AG20443 (cell line): ENCODE measurements around the gene HID1.
A peak's percentile ranks its signal among the peaks of the same experiment; 100 is the strongest.

Experiments used
- DNase-seq: peaks from one replicate; pipeline ENCODE4 v3.0.0; 2012; ENCODE audit warnings: low spot score, mixed read lengths

The HID1 gene

DNA sequence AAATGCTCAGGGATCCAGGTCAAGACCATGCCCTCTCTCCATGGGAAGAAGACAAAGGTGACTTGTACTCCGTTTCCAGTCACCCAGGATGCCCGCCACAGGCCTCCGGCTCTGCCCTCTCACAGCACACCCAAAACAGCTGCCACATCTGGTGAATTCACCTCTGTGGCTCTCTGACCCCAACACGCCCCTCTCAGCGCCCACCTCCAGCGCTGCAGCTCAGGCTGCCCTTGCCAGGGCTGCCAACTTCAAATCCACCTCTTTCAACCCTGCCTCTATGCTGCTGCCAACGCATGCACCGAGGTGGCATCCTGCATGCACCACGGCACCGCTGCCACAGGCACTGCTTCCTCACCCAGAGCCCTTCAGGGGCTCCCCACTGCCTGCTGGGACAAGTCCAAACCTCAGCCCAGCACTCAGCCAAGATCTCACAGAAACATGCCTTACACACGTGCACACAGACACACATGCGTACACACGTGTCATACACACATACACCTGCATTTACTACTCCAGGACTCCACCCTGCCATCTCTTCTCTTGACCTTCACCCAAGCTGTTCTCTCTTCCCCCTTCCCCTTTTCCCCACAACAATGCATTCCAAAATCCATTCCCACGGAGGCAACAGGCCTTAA is 7.5 kb downstream of the HID1 start:
- DNase-seq, result no peak

DNA sequence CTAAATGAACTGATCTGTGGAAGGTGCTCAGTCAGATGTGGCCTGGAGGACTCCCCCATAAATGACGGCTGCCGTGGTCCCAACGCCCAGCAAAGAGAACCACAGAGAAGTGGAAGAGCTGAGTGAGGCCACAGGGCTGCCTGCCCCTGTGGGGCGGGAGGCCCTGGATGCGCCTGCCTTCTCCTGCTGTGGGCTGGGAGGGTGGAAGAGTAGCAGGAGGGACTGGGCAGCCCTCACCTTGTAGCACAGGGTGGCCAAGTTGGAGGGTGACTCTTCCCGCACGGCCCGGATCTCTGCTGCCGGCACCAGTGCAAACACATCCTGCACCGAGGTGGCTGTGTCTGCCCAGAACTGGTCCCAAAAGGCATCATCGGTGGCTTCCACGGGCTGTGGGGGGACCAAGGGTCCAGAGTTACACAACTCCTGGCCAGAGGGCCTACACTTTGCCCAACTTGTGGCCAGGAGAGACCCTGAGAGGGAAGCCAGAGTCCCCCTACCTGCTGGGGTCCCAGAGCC is 8.3 kb downstream of the HID1 start:
- DNase-seq, result no peak

DNA sequence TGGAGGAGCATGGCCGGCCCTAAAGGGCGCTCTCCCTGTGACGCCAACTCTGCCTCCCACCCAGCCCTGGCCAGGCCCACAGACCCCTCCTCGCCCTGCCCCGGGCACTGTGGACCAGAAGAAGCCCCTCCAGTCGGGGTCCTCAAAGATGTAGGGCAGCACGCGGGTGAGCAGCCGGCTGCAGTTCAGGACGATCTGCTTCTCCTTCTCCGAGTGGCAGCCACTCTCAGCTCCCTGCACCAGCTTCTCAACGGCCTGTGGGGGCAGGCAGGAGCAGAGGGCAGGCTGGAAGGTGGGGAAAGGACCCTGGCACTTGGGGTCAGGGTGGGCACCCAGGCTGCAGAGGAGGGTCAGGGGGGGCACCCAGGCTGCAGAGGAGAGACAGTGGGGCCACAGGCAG is 8.9 kb downstream of the HID1 start:
- no peak for DNase-seq

DNA sequence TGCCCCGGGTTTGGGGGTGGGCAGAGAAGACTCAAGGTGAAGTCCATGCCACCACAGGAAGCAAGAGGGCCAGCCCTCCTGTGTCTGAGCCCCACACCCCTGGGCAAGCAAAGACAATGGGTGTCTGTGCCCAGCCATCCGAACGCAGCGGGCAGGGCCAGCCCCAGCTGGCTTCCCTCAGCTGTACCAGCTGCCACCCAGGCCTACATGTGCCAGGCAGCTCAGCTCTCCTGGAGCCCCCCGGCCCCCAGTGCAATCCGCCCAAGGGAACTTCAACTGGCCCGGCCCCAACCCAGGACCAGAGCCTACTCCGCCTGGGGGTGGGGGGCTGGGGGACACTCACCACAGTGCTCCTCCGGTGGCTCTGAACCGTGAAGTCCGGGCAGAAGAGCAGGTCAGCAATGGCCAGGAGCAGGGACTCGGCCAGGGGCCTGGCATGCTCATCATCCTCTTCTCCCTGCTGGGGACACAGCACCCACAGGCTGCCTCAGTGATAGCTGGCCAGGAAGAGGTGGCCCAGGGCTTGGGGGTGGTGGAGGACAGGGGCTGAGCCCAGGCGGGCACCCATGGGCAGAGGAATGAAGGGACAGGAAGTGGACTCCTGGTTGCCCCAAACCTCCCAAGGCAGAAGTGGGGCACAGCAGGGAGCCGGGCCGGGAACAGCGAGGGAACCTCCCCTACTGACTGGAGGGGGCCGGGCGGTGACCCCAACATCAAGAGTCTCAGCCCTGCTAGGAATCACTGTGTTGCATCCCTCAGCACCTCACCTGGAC is 9.8 kb downstream of the HID1 start:
- no peak for DNase-seq

DNA sequence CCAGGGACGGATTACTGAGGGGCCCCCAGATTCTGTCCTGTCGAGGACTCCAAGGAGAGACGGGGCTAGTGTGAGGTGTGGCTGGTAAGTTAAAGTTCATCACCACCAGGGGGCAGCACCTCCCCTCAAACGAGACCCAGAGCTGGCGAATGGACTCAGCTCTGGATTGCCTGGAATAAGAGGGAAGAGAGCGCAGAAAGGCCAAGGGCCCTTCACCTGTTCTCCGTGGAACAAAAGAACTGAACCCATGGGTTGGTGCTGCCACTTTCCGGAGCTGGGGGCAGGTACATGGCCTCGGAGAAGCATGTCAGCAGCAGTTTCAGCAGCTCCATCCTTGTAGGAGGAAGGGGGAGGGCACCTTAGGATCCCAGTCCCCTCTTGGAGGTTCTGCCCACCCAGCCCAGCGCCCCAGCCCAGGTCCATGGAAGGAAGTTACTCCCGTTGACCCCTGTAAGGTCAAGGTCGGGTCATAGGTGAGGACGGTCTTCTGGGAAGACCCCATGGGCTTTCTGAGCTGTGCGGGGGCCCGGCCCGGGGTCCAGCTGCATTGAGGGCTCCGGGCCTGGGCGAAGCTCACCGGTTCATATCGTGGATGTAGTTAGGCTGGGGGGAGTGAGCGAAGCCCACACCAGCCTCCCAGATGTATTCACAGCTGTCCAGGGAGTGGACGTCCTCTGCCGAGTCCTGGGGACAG is 10.8 kb downstream of the HID1 start:
- DNase-seq, result peak; percentile 93

DNA sequence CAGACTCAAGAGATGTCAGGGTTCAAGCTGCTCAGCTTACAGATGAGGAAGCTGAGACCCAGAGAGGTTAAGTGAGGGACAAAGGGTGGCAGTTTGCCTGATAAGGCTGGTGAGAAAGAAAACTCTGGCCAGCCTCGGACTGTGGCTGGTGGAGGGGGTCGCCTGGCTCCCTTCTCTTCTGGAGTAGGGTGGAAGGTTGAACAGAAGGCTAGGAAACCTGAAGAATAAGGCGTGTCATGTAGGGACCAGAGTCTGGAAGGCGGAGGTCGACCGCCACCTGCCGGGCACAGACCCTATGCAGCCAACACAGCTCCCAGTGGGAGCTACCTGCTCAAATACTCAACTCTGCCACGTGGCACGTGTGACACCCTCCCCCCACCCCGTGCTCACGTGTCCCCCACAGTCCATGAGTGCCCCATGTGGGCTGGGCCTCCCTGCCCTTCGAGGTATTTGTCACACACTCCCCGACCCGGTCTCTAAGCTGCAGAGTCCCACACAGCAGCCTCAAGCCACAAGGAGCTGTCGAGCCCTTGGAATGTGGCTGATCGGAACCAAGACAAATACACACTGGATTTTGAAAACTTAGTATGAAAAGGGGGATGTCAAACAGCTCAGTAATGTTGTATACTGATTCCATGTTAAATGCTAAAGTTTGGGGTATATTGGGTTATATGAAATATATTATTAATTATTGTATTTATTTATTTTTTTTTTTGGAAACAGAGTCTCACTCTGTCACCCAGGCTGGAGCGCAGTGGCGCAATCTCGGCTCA is 11.8 kb downstream of the HID1 start:
- peak; percentile 59 for DNase-seq

DNA sequence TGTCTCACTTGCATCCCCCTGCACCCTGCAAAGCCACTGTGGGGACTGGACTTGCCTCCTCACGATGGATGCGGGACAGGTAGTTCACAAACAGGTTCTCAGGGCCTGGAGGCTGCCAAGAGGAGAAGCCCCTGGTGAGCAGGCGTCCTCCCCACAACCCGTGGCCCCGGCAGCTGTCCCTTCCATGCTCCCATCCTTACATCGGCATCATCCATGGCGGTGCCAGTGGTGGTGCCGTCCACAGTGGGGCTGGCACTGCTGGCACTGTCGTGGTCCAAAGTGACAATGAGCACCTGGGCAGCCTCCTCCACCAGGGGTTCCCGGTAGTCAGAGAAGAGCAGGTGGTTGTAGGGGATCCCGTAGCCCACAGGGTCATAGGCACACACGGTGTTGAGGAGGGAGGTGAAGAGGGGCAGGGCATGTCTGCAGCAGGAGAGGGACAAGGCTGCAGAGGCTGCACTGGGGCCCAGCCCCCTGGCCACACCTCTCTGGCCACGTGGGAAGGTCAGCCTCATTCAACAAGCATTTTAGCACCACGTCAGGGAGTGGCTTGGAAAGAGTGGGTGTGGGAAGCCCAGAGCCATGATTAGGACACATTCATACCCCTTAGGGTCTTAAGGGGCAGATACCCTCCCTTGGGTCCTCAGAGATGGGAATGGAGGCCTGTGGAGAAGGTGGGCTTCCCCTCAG is 12.6 kb downstream of the HID1 start:
- DNase-seq, result peak; percentile 80

DNA sequence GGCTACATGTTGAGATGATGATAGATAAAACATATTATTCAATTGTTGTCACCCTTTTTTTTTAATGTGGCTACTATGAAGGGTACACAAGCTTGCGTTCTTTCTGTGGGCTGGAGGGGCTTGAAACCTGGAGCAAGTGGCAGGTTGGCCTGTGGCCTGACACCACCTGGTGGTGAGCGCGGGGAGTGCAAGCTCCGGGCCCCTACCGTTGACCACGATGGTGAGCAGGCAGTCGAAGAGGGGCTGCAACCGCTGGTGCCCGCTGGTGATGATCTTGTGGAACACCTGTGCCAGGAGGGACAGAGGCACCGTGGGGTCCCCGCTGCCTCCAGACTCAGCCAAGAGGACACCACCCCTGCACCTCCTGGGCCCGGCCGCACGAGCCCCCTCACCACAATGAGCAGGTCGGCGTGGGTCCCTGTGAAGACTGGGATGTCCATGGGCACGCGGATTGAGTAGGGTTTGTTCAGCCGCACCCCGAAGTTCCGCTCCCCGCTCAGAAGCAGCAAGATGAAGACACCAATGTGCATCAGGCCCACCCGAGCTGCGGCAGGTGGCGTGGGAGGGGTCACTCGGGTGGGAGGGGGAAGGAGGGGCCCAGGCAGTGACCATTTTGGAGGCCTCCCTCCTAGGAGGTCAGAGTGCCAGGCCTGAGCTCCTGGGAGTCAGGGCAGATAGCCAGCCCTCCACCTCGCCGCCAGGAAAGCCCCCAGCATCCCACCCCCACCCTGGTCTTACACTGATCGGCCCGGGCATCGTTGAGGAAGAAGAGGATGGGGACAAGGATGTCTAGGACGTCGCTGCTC is 14.4 kb downstream of the HID1 start:
- DNase-seq, result peak; percentile 90

DNA sequence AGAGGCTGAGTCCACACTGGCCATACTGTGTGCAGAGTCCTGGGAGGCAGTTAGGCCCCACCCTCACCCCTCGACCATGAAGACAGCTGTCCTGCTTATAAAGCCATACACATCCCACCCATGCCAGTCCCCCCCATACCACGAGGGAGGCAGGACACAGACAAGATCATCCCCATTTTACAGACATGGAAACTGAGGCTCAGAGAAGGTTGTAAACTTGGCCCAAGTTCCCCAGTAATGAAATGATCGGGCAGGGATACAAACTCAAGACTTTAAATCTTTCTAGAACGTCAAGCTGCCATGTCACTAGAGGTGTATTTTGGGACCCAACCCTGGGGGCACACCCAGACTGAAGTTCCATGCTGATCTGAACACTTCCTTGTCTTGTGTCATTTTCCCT is 16.5 kb downstream of the HID1 start:
- DNase-seq, result no peak

DNA sequence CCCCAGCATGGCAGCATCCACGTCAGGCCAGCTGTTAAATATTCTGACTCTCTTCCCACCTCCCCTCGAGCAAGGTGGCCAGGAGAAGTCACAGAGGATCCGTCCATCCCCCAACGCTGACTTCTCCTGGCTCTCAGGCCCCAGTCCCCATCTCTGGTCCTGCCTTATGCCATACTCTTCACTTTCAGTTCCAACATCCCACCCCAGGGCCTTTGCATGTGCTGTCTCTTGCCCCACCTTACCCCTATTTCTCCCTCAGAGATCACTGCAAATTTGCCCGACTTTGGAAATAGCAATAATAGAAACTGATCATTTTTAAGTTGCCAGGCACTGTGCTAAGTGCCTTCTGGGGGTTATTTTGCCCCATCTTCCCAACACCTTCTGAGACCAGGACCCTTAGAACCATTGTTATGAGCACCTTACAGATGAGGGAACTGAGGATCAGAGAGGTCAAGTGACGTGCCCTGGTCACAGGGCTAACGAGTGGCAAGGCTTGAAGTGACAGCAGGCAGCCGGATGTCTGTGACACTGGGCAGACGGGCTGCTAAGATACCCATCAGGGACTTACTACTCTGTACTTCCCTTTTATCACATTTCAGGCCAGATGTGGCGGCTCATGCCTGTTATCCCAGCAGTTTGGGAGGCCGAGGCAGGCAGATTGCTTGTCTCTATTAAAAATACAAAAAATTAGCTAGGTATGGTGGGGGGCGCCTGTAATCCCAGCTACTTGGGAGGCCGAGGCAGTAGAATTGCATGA is 17.7 kb downstream of the HID1 start:
- DNase-seq, result no peak

DNA sequence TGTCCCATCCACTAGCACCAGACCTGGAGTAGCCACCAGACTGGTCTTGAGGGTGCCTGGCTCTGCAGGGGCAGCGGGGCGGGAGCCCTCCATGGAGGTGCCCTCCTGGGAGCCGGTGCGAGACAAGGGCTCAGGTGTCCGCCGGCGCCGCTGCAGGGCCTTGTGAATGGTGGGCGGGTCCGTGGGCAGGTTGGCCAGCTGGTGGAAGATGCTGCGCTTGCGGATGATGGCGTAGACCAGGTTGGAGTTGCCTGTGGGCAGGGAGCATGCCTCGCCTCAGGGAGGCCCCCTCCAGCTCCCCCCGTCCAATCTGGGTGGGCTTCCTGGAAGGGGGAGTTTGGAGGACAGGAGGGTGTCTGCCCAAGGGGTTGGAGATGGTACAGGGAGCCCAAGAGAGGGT is 18.4 kb downstream of the HID1 start:
- DNase-seq, result no peak

DNA sequence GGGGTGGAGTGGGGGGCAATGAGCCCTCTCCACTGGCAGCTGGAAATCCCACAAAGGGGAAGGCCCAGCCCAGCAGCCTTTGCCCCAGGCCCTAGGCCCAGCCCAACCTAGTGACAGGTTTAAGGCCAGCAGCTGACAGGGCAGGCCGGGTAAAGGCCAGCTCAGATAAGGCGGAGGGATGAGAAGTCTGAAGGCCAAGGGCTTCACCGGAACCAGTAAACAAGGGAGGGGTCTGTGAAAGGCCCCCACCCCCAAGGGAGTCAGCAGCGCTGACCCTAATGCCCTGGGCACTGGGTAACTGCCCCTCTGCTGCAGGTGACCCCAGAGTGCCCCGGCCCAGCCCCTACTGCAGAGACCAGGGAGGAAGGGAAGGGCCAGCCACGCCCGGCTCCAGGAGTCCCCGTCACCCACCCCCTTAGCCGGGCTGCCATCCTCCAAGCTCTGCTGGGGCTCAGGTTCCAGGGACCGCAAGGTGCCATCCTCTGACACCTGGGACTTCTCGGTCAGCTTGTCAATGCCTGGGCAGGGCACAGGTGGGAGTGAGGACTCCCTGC is 19.3 kb downstream of the HID1 start:
- no peak for DNase-seq

DNA sequence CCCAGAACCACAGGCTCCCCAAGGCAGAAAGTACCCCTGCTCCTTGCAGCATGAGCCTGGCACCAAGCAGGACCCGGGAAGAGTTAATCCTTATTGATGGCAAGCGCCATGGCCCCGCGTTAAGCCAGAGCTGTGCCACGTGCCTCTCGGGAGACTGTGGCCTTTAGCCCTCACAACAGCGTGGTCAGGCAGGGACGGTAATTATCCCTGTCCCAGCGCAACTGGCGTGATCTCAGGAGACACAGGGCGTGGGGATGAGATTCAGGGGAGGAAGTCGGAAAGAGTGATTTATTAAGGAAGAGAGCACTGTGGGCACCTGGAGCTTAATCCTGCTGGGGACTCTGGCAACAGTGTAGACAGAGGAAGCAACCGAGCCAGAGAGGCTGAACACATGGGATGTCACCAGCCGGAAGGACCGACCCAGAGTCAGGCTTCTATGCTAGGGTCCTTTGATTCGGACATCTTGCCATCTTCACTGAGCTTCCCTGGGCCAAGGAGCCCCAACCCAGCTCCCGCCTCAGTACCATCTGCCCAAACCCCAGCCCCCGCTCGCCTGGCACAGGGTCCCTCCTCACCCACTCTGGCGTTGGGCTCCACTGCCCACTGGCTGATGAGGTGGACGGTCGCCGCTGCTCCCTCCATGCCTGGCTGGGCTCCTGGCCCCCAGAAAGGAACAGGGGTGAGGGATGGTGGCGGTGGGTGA is 20.0 kb downstream of the HID1 start:
- no peak for DNase-seq

DNA sequence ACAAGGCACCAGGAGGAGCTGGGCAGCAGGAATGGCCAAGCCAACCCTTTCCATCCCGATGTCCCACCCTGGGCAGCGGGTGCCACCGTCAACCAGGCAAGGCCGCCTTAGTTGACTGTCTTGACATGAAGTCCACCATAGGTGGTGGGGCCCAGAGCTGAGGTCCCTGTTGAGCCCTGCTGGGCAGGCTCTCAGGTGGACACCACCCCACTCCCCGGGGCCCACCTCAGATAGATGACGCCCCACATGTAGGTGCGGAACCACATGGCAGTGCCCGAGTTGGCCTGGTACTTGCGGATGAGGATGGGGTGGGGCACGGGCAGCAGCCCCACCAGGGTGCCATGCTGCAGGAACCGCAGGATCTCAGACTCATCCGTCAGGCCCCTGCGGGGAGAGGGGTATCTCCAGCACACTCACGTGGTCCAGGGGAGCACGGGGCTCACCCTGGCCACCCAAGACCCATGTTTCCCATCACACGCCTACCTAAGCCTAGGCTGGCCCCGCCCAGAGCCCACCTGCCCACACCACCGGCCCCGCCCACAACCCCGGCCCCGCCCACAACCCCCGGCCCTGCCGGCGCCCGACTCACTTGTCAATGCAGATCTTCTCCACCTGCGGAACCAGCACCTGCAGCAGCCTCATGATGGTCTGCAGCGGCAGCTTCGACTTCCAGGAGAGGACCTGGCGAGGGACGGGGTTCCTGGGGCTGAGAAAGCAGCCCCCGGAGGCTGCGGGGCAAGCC is 20.7 kb downstream of the HID1 start:
- DNase-seq, result no peak

DNA sequence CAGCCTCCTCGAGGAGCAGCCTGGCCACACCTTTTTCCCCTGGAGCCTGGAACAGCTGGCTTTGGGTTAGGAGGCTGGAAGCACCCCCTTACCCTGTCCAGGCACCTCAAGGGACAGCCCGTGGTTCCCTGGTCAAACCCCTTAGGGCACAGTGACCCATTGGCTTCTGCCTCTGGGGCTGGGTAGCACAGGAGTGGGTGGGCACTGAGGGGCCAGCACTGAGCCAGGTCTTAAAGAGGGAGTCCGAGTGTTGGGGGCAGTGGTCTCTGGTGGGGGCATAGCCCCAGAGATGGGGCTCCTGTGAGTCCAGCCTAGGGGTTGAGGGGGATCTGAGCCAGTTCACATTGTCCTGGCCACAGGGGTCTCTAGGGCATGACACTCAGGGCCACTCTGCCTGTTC is 21.5 kb downstream of the HID1 start:
- no peak for DNase-seq

DNA sequence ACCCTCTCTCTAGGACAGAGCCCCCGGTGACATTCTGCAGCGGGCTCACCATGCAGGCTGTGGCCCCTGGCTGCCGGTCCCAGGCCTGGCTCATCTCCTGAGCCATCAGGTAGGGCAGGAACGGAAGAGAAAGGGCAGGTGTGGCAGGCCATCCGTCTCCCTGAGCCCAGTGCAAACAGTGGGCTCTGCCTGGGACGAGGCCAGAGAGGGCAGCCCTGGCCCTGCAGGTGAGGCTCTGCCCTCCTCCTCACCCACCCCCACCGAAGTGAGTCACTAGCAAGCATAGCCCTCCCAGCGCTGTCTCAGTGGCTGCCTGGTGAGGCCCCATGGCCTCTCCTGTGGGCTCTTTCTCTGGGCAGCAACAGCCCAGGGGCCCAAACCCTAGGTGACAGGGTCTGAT is 22.4 kb downstream of the HID1 start:
- DNase-seq, result no peak

DNA sequence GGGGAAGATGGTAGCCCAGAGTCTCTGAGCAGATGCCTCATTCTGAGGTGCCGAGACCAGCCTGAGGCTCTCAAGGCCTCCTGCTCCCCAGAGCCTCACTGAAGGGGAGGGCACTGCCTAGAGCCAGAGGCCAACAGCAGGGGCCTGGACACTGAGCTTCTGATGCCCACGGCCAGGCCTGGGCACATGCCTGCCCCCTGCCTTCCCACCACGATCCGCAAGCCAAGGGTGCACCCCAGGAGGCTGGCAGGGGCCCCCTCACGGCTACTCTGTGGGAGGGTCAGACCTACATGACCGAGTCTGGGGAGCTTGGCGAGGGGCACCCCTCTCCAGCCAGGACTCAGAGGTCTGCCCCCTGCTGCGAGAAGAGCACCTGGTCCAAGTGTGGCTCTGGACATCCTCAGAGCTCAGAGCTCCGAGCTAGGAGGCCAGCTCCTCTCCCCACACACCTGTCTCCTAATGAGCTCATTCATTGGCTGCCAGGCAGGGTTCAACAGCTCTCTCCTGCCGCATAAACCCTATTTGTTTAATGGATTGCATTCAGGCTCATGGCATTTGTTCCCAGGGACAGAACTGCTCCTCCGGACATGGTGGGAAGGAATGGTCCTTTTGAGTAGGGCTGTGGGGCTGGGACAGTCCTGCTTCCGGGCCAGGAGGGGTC is 23.0 kb downstream of the HID1 start:
- no peak for DNase-seq
